HepG2 (cell line): Measurements from ENCODE around the gene AMER3. TPM values are rescaled to one million over a fixed set of nuclear protein-coding genes. Genes with fewer than 3 reads are reported as not detected.
A peak's percentile ranks its signal among the peaks of the same experiment; 100 is the strongest.

Experiments used
- ARID5B ChIP-seq: IDR thresholded peaks from 2 replicates; pipeline ENCODE4 v1.4.0; 2020; ENCODE audit warnings: mild to moderate bottlenecking, missing genetic modification reagents
- ARNTL ChIP-seq: sonication (generic); formaldehyde crosslinking; IDR thresholded peaks from 2 replicates; pipeline ENCODE4 v1.4.0; 2020; ENCODE audit warnings: mild to moderate bottlenecking, missing genetic modification reagents
- ATF3 ChIP-seq: sonication (generic); formaldehyde crosslinking; IDR thresholded peaks from 2 replicates; pipeline ENCODE4 v1.4.0; 2020; ENCODE audit warnings: missing genetic modification reagents
- ONECUT2 ChIP-seq: sonication (generic); formaldehyde crosslinking; IDR thresholded peaks from 2 replicates; pipeline ENCODE4 v1.4.0; 2020; ENCODE audit warnings: missing genetic modification reagents
- PHF8 ChIP-seq: sonication (generic); formaldehyde crosslinking; IDR thresholded peaks from 2 replicates; pipeline ENCODE4 v1.5.0; 2020; ENCODE audit warnings: missing genetic modification reagents
- REST ChIP-seq, 2 experiments: IDR thresholded peaks; 2 replicates each; pipeline ENCODE4 v1.6.1; 2011 to 2012; ENCODE audit warnings: low read length in 2 of 2, borderline replicate concordance in 1 of 2, low read depth in 1 of 2, mild to moderate bottlenecking in 1 of 2, moderate library complexity in 1 of 2
- RNF2 ChIP-seq: fragments of 450-650 bp; conservative IDR thresholded peaks from 2 replicates; pipeline ENCODE4 v1.6.1; 2016; ENCODE audit warnings: low read depth
- SNAPC5 ChIP-seq: sonication (generic); formaldehyde crosslinking; IDR thresholded peaks from 2 replicates; pipeline ENCODE4 v1.8.1; 2023; ENCODE audit warnings: mild to moderate bottlenecking, missing genetic modification reagents, borderline replicate concordance
- TAF1 ChIP-seq: sonication (generic); formaldehyde crosslinking; IDR thresholded peaks from 2 replicates; pipeline ENCODE4 v1.4.0; 2020; ENCODE audit warnings: missing genetic modification reagents
- TCF7L2 ChIP-seq: IDR thresholded peaks from 2 replicates; pipeline ENCODE4 v1.6.1; 2011; ENCODE audit warnings: mild to moderate bottlenecking, low read depth, low read length, moderate library complexity
- ZC3H4 ChIP-seq: sonication (generic); formaldehyde crosslinking; IDR thresholded peaks from 2 replicates; pipeline ENCODE4 v1.4.0; 2020; ENCODE audit warnings: missing genetic modification reagents, borderline replicate concordance
- ZMYM4 ChIP-seq: sonication (generic); formaldehyde crosslinking; IDR thresholded peaks from 2 replicates; pipeline ENCODE4 v1.8.1; 2023; ENCODE audit warnings: mild to moderate bottlenecking, missing genetic modification reagents
- ZNF275 ChIP-seq: sonication (generic); formaldehyde crosslinking; IDR thresholded peaks from 2 replicates; pipeline ENCODE4 v1.8.0; 2022; ENCODE audit warnings: missing genetic modification reagents, mild to moderate bottlenecking, inconsistent platforms, borderline replicate concordance
- ZNF557 ChIP-seq: sonication (generic); formaldehyde crosslinking; IDR thresholded peaks from 2 replicates; pipeline ENCODE4 v1.4.0; 2020; ENCODE audit warnings: missing genetic modification reagents
- ZNF781 ChIP-seq: sonication (generic); formaldehyde crosslinking; IDR thresholded peaks from 2 replicates; pipeline ENCODE4 v1.5.1; 2020; ENCODE audit warnings: borderline replicate concordance, mild to moderate bottlenecking, missing genetic modification reagents; ENCODE audit errors: not compliant biosample characterization
- ZNF782 ChIP-seq: sonication (generic); formaldehyde crosslinking; IDR thresholded peaks from 2 replicates; pipeline ENCODE4 v1.4.0; 2020; ENCODE audit warnings: missing genetic modification reagents, mild to moderate bottlenecking, borderline replicate concordance
- polyA plus RNA-seq, 8 experiments: library from polyadenylated mRNA; depleted of rRNA in 3 of 8; stranded (reverse) in 7 of 8; unstranded in 1 of 8; fragments of >200 nt; fragmentation: Illumina TruSeq in 4 of 8; extraction: Trizol in 4 of 8; gene quantifications; 2 replicates each; pipeline versions ENCODE4 v1.2.1 to v1.2.3, GENCODE V29; 2011 to 2016; ENCODE audit warnings: low read depth in 4 of 8, missing spikeins in 1 of 8, mixed read lengths in 1 of 8; ENCODE audit not compliant: insufficient read depth in 1 of 8
- total RNA-seq, 5 experiments: library from RNA; depleted of rRNA; stranded (reverse); fragments of >200 nt; fragmentation: Illumina TruSeq; extraction: Trizol; gene quantifications; 2 replicates each; pipeline ENCODE4 v1.2.3, GENCODE V29; 2016; ENCODE audit warnings: low read depth in 1 of 5

Gene AMER3
- total and polyA plus RNA-seq, 2 of the 13 experiments (the other 11 are each of a cell fraction or from before 2014, with no cell fraction given), result not detected

GRCh38 chr2:130797493-130798435 lies 42.4 kb downstream of the AMER3 start (continued):
- TF ChIP-seq ZNF275 (CRISPR knock-in tag) (peak; percentile 49; the same call in 1 of the 2 replicates), ZNF782 (CRISPR knock-in tag) (peak; percentile 82; the same call in 1 of the 2 replicates), ONECUT2 (CRISPR knock-in tag) (no peak), ATF3 (CRISPR knock-in tag) (no peak), TCF7L2 (no peak), RNF2 (peak; percentile 89; the same call in 1 of the 2 replicates), ARNTL (CRISPR knock-in tag) (peak; percentile 17; the same call in 1 of the 2 replicates), ZNF781 (no peak), ARID5B (CRISPR knock-in tag) (peak; percentile 54; the same call in 1 of the 2 replicates), ZMYM4 (peak; percentile 64), ZC3H4 (no peak), REST (IDR thresholded peaks at IDR 0.05; ENCODE audit: borderline replicate concordance in 1 of 2, low read depth in 1 of 2, low read length in 2 of 2) (no peak), ZNF557 (CRISPR knock-in tag) (no peak), TAF1 (peak; percentile 45; the same call in 1 of the 2 replicates), SNAPC5 (CRISPR knock-in tag) (no peak), PHF8 (CRISPR knock-in tag) (peak; percentile 77)
